SKM-1 (cell line): ENCODE measurements around the gene ARL6IP5.

Experiments used
- DNase-seq: peaks from one replicate; lab custom pipeline; 2025; ENCODE audit not compliant: unreplicated experiment; lab: John Stamatoyannopoulos, UW

Gene ARL6IP5

GRCh38 chr3:69116162-69116561 lies 31.4 kb downstream of the ARL6IP5 start:
- no peak for DNase-seq

GRCh38 chr3:69116897-69117296 lies 32.2 kb downstream of the ARL6IP5 start:
- DNase-seq, result no peak

DNA sequence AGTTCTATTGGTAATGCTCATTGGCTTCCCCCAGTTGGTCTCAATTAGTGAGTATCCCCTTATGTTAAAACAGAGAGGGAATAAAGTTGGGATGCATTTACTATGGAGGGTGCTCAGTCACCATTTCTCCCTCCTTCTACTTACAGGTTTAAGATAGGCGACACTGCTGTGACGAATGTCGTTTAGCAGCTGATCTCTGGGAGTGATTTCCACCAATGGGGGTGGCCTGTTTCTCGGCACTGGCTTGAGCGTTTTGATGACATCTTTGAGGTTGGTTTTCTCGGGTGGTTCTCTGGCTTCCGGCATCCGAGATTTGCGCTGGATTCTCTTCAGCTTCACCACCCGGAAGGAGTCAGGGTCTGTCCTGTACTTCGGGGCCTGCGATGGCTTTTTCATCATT lies 33.8 kb downstream of the ARL6IP5 start:
- no peak for DNase-seq

- no peak for DNase-seq
Measured at GRCh38 chr3:69119138-69119537, 34.4 kb downstream of the ARL6IP5 start.

DNA sequence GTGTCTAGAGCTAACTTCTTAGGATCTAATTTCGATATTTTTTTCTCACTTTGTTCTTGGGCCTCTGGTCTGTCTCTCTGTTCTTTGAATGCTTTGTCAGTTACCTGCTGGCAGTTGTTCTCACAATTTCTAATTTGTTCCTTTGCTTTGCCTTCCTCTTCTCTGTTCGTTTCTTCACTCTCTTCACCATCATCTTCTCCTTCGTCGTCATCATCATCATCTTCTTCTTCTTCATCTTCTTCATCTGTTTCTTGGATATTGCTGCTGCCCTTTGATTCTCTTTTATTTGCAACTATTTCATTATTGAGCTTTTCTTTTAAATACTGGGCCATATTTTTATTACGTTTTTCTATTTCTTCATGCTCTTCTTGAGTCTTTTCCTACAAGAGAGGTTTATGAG lies 34.9 kb downstream of the ARL6IP5 start:
- no peak for DNase-seq

DNA sequence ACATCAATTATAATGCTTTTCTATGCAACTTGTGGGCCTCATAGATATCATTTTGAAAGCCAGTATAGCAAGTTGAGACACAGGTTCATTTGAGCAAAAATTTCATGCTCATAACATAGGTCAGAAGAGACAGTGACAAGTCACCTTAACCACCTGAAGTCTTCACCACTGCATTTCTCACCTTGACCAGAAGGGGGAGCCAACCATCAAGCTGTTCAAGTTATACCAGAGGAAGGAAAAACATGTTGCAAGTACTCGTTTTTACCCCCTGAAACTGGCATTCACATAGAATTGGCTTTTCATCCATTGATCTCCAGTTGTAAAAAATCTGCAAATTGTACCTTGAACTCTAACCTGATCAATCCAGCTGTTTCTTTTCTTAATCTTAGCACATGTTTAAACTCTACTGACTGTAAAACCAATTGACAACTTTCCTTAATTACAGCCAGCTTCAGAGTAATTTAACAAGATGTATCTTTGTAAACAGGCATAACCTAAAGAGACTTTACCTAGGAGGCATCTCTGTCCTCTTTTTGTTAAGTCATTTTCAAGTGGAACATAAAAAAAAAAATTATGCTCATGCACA lies 36.2 kb downstream of the ARL6IP5 start:
- DNase-seq, result peak; percentile 28

DNA sequence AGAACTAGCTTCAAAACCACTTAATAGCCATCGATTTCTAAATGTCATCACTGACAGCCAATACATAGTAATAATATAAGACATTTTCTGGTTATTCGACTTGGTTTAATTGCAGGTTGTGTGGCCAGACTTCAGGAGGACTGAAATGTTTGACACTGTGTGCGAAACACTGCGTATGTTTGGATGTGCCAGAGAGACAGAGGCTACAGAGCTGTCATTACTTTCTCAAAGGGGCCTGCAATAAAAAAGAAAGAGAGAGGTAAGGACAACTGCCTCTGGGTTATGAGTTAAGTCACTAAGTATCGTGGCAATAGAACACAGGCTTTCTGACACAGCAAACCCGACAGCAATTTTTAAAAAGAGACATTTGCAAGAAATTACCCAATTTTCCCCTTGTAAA lies 36.8 kb downstream of the ARL6IP5 start:
- no peak for DNase-seq

GRCh38 chr3:69121950-69122349 lies 37.2 kb downstream of the ARL6IP5 start:
- no peak for DNase-seq

GRCh38 chr3:69122403-69122802 lies 37.7 kb downstream of the ARL6IP5 start, which contains the start of gene LMOD3:
LMOD3 (minus strand) TSS chr3:69122595; CDS start chr3:69122386, 209 bp downstream.
- DNase-seq, result no peak

GRCh38 chr3:69126216-69126615 lies 41.5 kb downstream of the ARL6IP5 start:
- DNase-seq, result no peak

GRCh38 chr3:69126999-69127398 lies 42.3 kb downstream of the ARL6IP5 start:
- DNase-seq, result no peak

GRCh38 chr3:69128509-69128908 lies 43.8 kb downstream of the ARL6IP5 start:
- no peak for DNase-seq

GRCh38 chr3:69129531-69129930 lies 44.8 kb downstream of the ARL6IP5 start:
- no peak for DNase-seq

GRCh38 chr3:69130689-69131088 lies 46.0 kb downstream of the ARL6IP5 start:
- DNase-seq, result no peak

DNA sequence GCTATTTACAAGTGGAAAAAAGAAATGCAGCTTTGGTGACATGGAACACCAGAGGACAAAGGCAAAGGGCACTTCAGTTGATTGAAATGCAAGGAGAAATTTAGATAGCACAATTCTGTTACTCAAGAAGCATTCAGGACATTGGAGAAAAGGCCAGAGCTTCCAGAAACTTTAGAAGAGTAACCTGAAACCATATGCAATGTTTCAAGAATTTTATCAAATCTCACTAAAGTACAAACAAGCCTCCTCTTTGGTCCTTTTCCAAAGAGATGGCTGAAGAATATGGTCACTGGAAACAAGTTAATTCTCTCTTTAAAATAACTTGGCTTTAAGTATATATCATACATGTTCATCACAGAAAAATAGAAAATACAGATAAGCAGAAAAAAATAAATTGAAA lies 52.3 kb downstream of the ARL6IP5 start:
- no peak for DNase-seq

DNA sequence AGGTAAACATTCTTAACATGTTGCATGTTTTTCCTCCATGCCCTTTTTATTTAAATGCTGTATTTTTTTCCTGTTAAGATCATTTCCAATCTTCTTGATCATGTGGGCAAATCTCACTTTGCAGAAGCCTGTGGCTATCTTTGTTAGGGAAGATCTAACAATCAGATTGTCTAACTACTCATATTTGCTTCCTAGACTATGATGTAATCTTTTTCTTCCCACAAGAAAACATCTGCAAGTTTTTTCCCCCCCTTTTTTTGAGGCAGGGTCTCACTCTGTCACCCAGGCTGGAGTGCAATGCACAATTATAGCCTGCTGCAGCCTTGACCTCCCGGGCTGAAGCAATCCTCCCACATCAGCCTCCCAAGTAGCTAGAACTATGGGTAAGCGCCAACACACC lies 52.7 kb downstream of the ARL6IP5 start:
- DNase-seq, result no peak

GRCh38 chr3:69141313-69141712 lies 56.6 kb downstream of the ARL6IP5 start:
- no peak for DNase-seq

- DNase-seq, result no peak
Measured at GRCh38 chr3:69142090-69142489, 57.4 kb downstream of the ARL6IP5 start.

GRCh38 chr3:69142797-69143454 lies 58.2 kb downstream of the ARL6IP5 start:
- no peak for DNase-seq

DNA sequence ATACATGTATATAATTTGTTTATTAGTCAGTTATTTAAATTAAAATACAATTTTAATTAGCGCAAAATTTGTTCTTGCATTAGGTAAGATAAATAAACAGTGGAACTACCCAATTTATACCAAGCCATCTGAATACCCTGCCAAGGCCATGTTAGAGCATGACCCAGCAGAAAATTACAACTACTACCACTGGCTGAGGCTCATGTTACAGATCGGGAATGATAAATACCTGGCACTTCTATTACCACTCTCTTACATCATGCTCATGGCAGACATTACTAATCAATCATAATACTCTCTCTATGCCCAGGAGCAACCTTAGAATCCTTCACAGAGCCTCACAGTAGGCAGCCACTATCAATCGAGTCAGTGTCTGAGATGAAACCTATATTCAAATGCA lies 58.9 kb downstream of the ARL6IP5 start:
- DNase-seq, result no peak

DNA sequence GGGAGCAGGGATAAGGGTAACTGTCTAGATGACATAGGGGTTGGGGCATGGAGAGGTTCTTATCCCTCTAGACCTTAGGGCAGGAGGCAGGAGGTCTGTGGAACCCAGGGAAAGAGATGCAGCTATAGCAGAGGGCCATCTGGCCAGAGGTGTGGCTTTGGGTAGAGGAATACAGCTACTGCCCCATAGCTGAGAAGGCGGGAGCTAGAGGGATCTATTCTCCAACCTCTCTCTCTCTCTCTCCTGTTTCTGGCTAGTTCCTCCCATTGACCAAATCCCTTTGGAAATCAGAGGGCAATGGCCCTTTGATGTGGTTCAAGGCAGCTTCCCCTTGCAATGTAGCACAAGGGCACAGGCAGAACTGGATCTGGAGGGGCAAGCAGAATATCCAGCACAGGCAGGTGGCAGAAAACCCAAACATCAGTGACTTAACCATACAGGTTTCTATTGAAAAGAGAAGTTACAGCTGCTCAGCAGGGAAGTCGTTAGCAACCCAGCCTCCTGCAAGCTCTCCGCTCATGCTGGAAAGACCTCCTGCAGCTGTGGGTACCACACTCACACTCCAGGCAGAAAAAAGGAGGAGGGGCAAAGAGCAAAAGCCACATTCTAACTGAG lies 60.0 kb downstream of the ARL6IP5 start:
- DNase-seq, result no peak

GRCh38 chr3:69145688-69146087 lies 61.0 kb downstream of the ARL6IP5 start:
- DNase-seq, result no peak

- DNase-seq, result no peak
Measured at GRCh38 chr3:69149586-69149985, 64.8 kb downstream of the ARL6IP5 start.
